ENCODE data around the gene NDUFA3. TPM values are rescaled to one million over a fixed set of nuclear protein-coding genes. Genes with fewer than 3 reads are reported as not detected.

The NDUFA3 gene
- total RNA-seq, 1 experiment from 2014 or later = 128 TPM

DNA sequence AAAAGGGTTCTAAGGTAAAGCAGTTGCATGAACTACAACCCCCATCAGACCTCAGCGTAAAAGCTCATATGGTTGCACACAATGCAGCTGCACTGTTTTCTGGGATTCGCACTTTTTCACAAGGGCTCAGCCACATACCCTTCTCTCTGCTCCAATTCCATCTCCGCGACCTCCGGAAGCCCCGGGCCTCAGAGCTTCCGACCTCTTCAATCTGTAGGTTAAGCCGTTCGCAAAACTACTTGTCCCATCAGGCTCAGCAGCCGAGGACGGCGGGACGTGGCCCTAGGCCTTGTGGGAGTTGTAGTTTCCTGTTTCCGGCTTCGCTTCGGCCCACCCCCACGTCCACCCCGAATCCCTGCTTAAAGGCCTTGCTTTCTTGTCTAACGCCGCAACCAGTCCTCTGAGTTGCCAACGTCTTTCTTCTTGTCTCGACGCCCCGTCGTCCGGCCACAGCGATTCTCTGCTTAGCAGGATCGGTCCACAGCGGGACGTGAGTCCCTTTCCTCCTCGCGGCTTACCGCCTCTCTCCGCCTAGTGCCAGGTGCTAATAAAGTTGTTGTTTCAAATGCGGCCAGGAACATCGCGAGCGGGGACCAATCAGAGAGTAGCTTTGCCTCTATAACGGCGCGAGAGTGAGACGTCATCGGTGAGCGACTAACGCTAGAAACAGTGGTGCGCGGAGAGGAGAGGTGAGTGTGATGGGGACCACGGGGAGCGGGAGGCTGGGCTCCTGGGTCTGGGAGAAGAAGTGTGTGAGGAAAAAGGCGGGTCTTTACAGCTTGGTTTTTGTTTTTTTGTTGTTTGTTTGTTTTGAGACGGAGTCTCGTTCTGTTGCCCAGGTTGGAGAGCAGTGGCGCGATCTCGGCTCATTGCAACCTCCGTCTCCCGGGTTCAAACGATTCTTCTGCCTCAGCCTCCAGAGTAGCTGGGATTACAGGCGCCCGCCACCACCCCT is 12.7 kb downstream of the NDUFA3 start, which contains the start of the genes PRPF31 and TFPT:
Gene PRPF31, plus strand, starts transcription at position 646 of the 955 bp plus-strand sequence. CDS start 2,525 bp downstream, outside the sequence.
Gene TFPT, minus strand, starts transcription at position 549 of the 955 bp plus-strand sequence. Its CDS starts 388 bp downstream, at position 161.
- peak; percentile 99 for DNase-seq (ENCODE audit: unreplicated experiment)
- Mint-ChIP-seq H3K4me3 (ENCODE audit: unreplicated experiment) (peak within 1 kb of the TSS; percentile 84), H3K27ac (ENCODE audit: low read depth, unreplicated experiment) (peak within 1 kb of the TSS; percentile 98), H3K4me1 (ENCODE audit: insufficient read depth, unreplicated experiment) (peaks cover 6% of the 10 kb centered on the region), H3K27me3 (ENCODE audit: insufficient read depth, unreplicated experiment) (no peaks in the 10 kb centered on the region), H3K36me3 (ENCODE audit: insufficient read depth, unreplicated experiment) (peaks cover 61% of the 10 kb centered on the region), H3K9me3 (ENCODE audit: unreplicated experiment) (no peaks in the 10 kb centered on the region)
- CTCF ChIA-PET = interaction anchor here (0.6 to 0.9 kb wide), 2 partner anchors 262 to 274 kb away, joined by 3 read pairs; no protein-coding TSS in a partner anchor
- POLR2A ChIA-PET = interaction anchor here (0.6 to 6.8 kb wide), 29 partner anchors 8 to 1846 kb away, joined by 3 to 84 read pairs (median 3); partner anchors contain the start of genes CNOT3, LENG1, LENG8 and MBOAT7
- BruUV-seq (replicated peaks) = TSS peak; percentile 87
- intact Hi-C loops (cut with micrococcal nuclease) = no loop called here
- TF ChIP-seq, protein P1, sequence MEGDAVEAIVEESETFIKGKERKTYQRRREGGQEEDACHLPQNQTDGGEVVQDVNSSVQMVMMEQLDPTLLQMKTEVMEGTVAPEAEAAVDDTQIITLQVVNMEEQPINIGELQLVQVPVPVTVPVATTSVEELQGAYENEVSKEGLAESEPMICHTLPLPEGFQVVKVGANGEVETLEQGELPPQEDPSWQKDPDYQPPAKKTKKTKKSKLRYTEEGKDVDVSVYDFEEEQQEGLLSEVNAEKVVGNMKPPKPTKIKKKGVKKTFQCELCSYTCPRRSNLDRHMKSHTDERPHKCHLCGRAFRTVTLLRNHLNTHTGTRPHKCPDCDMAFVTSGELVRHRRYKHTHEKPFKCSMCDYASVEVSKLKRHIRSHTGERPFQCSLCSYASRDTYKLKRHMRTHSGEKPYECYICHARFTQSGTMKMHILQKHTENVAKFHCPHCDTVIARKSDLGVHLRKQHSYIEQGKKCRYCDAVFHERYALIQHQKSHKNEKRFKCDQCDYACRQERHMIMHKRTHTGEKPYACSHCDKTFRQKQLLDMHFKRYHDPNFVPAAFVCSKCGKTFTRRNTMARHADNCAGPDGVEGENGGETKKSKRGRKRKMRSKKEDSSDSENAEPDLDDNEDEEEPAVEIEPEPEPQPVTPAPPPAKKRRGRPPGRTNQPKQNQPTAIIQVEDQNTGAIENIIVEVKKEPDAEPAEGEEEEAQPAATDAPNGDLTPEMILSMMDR (IDR thresholded peaks at IDR 0.05; ENCODE audit: unreplicated experiment) = no peak

DNA sequence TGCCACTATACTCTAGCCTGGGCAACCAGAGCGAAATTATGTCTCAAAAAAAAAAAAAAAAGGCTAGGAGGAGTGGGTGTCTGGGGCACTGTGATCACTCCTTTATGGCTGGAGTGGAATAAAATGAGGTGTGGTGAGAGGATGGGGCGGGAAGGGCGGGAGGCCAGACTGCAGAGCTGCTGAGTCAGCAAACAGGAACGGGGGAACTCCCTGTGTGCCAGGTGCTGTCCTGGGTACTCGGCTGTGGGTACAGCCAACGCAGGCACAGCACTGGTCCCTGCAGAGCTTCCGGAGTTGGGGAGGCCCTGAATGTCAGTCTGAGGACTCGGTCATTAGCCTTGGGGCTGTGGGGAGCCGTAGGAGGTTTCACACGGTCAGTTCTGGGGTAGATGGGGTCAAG is 18.6 kb downstream of the NDUFA3 start:
- Mint-ChIP-seq H3K9me3 (ENCODE audit: unreplicated experiment) (no peaks in the 10 kb centered on the region), H3K27me3 (ENCODE audit: insufficient read depth, unreplicated experiment) (no peaks in the 10 kb centered on the region), H3K36me3 (ENCODE audit: insufficient read depth, unreplicated experiment) (peaks cover 57% of the 10 kb centered on the region), H3K27ac (ENCODE audit: low read depth, unreplicated experiment) (no peak overlapping the region), H3K4me3 (ENCODE audit: unreplicated experiment) (no peak overlapping the region), H3K4me1 (ENCODE audit: insufficient read depth, unreplicated experiment) (no peaks in the 10 kb centered on the region)
- no TSS peak for BruUV-seq (replicated peaks)
- ChIA-PET POLR2A (interaction anchor here (1.2 kb wide), 1 partner anchor 16 kb away, joined by 3 read pairs; the partner anchor contains the start of gene CNOT3), CTCF (interaction anchor here (0.6 kb wide), 1 partner anchor 1504 kb away, joined by 5 read pairs; no protein-coding TSS in a partner anchor)
- no peak for DNase-seq (ENCODE audit: unreplicated experiment)
- TF ChIP-seq, protein P1 (IDR thresholded peaks at IDR 0.05; ENCODE audit: unreplicated experiment) = no peak
- intact Hi-C loops (cut with micrococcal nuclease) = no loop called here

DNA sequence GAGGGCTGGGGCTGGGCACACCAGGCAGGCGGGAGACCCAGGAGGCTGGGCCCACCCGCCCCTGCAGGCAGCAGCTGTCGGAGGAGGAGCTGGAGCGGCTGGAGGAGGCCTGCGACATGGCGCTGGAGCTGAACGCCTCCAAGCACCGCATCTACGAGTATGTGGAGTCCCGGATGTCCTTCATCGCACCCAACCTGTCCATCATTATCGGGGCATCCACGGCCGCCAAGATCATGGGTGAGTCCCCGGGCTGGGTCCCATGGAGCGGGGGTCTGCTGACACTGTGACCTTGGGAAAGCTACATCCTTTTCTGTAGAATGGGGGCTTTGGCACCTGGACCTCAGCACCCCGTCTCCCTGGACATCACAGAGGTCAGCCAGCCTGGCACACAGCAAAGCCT is 21.0 kb downstream of the NDUFA3 start:
- POLR2A ChIA-PET = interaction anchor here (0.9 to 1.4 kb wide), 2 partner anchors 8 to 13 kb away, joined by 3 to 4 read pairs; partner anchors contain the start of genes CNOT3, PRPF31 and TFPT
- intact Hi-C loops (cut with micrococcal nuclease) = no loop called here
- no TSS peak for BruUV-seq (replicated peaks)
- Mint-ChIP-seq H3K9me3 (ENCODE audit: unreplicated experiment) (no peaks in the 10 kb centered on the region), H3K27me3 (ENCODE audit: insufficient read depth, unreplicated experiment) (no peaks in the 10 kb centered on the region), H3K4me1 (ENCODE audit: insufficient read depth, unreplicated experiment) (no peaks in the 10 kb centered on the region), H3K27ac (ENCODE audit: low read depth, unreplicated experiment) (no peak overlapping the region), H3K4me3 (ENCODE audit: unreplicated experiment) (no peak overlapping the region), H3K36me3 (ENCODE audit: insufficient read depth, unreplicated experiment) (peaks cover 63% of the 10 kb centered on the region)
- DNase-seq (ENCODE audit: unreplicated experiment) = no peak
- CTCF ChIA-PET = interaction anchor here (0.6 to 1.3 kb wide), 2 partner anchors 45 to 1374 kb away, joined by 3 read pairs; no protein-coding TSS in a partner anchor
- TF ChIP-seq, protein P1 (IDR thresholded peaks at IDR 0.05; ENCODE audit: unreplicated experiment) = no peak

DNA sequence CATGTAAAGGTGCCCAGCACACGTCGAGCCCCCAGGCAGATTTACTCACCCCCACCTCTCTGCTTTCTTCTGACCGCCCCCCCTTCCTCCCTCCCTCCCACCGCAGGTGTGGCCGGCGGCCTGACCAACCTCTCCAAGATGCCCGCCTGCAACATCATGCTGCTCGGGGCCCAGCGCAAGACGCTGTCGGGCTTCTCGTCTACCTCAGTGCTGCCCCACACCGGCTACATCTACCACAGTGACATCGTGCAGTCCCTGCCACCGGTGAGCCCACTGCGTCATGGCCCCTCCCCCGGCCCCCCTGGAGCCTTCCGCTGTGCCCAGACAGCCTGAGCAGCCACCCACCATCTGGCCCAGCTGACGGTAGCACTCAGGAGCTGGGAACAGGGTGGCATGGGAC is 21.7 kb downstream of the NDUFA3 start:
- peaks cover 63% of the 10 kb centered on the region for H3K36me3 Mint-ChIP-seq (ENCODE audit: insufficient read depth, unreplicated experiment)
- no peak for DNase-seq (ENCODE audit: unreplicated experiment)
- intact Hi-C loops (cut with micrococcal nuclease) = no loop called here
- CTCF ChIA-PET = no interaction called here
- BruUV-seq (replicated peaks) = no TSS peak
- no peaks in the 10 kb centered on the region for H3K9me3 Mint-ChIP-seq (ENCODE audit: unreplicated experiment)
- no peak overlapping the region for H3K27ac Mint-ChIP-seq (ENCODE audit: low read depth, unreplicated experiment)
- no peak overlapping the region for H3K4me3 Mint-ChIP-seq (ENCODE audit: unreplicated experiment)
- TF ChIP-seq, protein P1 (IDR thresholded peaks at IDR 0.05; ENCODE audit: unreplicated experiment) = no peak
- no peaks in the 10 kb centered on the region for H3K27me3 Mint-ChIP-seq (ENCODE audit: insufficient read depth, unreplicated experiment)
- POLR2A ChIA-PET = interaction anchor here (1.4 kb wide), 1 partner anchor 13 kb away, joined by 4 read pairs; the partner anchor contains the start of gene CNOT3
- no peaks in the 10 kb centered on the region for H3K4me1 Mint-ChIP-seq (ENCODE audit: insufficient read depth, unreplicated experiment)
